AG09309 (cell line): ENCODE data around the gene RPL35A.

Experiments used
- DNase-seq: peaks from one replicate; pipeline ENCODE4 v3.0.0-alpha.2; 2010; ENCODE audit warnings: low read depth
- H3K4me3 ChIP-seq: 2 replicates; pipeline ENCODE4 v1.5.1; 2011; ENCODE audit warnings: mild to moderate bottlenecking, low read depth, low read length, moderate library complexity; ENCODE audit not compliant: control insufficient read depth
- TF ChIP-seq, protein P1 (sequence below): IDR thresholded peaks from 2 replicates; pipeline ENCODE4 v1.5.1; 2011; ENCODE audit warnings: mild to moderate bottlenecking, low read depth, low read length, inconsistent platforms; ENCODE audit not compliant: insufficient read depth, control insufficient read depth; ENCODE audit errors: missing control alignments

The RPL35A gene

DNA sequence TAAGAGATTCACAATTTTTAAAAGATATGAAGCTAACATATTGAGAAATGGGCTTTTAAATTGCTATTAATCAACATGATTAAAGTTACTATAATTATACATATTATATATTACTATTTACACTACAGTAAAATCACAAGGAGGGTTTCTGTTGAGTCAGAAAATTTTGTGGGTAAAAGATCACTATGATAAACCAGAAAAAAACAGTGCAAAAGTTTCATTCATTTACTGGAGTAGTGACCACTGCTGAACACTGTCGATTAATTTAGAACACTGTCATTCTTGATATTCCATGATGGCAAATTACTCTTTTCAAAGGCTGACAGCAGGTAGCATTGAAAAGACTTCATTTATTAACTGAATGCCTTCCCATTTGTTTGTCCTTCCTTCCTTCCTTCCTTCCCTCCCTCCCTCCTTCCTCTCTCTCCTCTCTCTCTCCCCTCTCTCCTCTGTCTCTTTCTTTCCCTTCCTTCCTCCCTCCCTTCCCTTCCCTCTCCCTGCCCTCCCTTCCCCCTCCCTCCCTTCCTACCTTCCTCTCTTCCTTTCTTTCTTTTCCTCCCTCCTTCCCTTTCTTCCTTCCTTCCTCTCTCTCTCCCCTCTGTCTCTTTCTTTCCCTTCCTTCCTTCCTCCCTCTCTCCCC, 9.1 kb upstream of the RPL35A start:
- no peak for DNase-seq
- TF ChIP-seq, protein P1, sequence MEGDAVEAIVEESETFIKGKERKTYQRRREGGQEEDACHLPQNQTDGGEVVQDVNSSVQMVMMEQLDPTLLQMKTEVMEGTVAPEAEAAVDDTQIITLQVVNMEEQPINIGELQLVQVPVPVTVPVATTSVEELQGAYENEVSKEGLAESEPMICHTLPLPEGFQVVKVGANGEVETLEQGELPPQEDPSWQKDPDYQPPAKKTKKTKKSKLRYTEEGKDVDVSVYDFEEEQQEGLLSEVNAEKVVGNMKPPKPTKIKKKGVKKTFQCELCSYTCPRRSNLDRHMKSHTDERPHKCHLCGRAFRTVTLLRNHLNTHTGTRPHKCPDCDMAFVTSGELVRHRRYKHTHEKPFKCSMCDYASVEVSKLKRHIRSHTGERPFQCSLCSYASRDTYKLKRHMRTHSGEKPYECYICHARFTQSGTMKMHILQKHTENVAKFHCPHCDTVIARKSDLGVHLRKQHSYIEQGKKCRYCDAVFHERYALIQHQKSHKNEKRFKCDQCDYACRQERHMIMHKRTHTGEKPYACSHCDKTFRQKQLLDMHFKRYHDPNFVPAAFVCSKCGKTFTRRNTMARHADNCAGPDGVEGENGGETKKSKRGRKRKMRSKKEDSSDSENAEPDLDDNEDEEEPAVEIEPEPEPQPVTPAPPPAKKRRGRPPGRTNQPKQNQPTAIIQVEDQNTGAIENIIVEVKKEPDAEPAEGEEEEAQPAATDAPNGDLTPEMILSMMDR, result no peak
- H3K4me3 ChIP-seq, result no peak overlapping the region

DNA sequence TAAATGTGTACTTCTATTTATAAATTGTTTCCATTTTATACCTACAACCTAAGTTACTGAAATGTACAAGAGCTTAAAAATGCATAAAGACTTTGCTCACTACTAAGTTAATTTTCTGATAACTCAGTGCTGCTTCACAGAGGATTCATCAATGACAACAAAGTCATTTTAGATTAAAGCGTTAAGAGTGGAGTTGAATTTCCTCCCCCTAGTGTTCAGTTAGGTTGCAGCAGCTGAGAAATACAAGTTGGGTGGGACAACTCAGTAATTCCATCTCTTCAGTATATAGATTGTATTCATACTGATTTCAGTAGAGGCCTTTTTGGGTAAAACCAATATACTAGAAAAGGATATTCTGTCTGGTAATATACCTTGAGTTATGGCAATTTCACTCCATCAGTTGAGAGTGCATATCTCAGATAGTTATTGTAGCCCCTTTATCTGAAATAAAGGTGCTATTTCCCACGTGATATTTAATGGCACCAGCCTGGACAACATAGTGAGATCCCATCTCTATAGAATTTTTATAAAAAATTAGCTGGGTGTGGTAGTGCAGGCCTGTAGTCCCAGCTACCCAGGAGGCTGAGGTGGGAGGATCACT, 6.9 kb upstream of the RPL35A start:
- DNase-seq, result no peak
- TF ChIP-seq, protein P1, result peak; percentile 76
- H3K4me3 ChIP-seq, result no peak overlapping the region

DNA sequence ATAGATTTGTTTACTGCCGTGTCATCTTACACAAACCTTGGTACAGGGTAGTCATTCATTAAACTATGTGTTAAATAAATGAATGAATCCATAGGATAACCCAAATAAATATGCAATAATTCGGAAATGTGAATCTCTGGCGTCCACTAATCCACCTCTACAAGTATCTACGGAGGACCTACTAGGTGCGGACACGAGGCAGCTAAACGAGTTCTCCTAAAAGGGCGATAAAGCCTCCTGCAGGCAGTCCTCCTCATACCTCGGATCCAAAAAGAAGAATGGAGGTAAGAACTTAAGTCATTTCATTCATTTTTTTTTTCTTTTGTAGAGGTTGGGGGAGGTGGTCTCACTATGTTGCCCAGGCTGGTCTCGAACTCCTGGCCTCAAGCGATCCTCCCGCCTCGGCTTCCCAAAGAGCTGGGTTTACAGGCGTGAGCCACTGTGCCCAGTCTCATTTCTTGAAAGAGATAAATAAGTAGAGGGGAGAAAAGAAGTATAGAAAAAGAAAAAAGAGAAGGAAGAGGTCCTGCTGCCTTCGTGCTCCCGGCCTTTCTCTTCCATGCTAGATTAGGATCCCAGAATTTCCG, 706 bp upstream of the RPL35A start:
- TF ChIP-seq, protein P1, result no peak
- DNase-seq, result no peak
- H3K4me3 ChIP-seq, result peak overlapping the region; percentile 57

DNA sequence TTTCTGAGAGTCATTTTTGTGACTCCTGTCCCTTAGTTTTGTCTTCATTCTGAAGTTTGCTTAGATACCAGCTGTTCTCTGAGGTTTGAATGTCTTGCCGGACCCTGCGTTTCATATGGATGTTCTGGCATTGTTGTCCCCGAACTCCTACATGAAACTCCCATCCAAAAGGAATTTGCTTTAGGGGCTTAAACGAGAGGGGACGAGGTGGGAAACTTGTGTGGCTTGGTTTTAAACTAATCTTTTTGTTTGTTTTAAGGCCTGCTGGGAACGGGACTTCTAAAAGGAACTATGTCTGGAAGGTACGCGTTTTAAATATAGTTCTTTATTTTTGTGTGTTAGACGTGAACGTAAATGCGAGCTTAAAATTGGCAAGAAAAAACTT, 679 bp downstream of the RPL35A start:
- TF ChIP-seq, protein P1, result no peak
- no peak for DNase-seq
- peak overlapping the region; percentile 71 for H3K4me3 ChIP-seq

DNA sequence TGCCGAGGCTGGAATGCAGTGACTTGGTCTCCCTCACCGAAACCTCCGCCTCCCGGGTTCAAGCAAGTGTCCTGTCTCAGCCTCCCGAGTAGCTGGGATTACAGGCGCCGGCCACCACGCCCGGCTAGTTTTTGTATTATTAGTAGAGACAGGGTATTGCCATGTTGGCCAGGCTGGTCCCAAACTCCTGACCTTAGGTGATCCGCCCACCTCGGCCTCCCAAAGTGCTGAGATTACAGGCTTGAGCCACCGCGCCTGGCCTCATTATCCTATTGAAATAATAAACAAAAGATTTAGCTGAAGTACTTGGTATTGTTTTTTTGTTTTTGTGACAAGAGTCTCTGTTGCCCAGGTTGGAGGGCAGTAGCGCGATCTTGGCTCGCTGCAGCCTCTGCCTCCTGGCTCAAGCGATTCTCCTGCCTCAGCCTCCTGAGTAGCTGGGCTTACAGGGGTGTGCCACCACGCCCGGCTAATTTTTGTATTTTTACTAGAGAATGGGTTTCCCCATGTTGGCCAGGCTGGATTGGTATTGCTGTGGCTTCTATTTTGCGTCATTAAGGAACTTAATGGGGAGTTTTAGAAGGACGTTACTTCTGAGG, 1.5 kb downstream of the RPL35A start:
- H3K4me3 ChIP-seq, result peak overlapping the region; percentile 71
- TF ChIP-seq, protein P1, result no peak
- no peak for DNase-seq

DNA sequence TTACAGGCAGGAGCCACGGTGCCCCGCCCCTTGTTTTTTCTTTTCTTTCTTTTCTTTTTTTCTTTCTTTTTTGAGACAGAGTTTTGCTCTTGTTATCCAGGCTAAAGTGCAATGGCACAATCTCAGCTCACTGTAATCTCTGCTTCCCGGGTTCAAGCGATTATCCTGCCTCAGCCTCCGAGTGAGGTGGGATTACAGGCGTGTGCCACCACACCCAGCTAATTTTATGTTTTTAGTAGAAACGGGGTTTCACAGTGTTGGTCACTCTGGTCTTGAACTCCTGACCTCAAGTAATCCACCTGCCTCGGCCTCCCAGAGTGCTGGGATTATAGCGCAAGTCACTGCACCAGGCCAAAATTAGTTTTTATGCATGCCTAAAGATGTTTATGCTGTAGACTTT, 2.5 kb downstream of the RPL35A start:
- H3K4me3 ChIP-seq, result no peak overlapping the region
- TF ChIP-seq, protein P1, result no peak
- DNase-seq, result no peak
